ENCODE measurements around the gene PATZ1. TPM values are rescaled to one million over a fixed set of nuclear protein-coding genes. Genes with fewer than 3 reads are reported as not detected.

PATZ1 gene
- total RNA-seq, 1 experiment from 2014 or later = 18.6 TPM

GRCh38 chr22:31354515-31354914 is 8.4 kb upstream of the PATZ1 start:
- no peak overlapping the region for H3K4me3 ChIP-seq (ENCODE audit: low read depth in 2 of 2, low read length in 2 of 2)
- no peaks in the 10 kb centered on the region for H3K27me3 ChIP-seq (ENCODE audit: control insufficient read depth, insufficient read depth, low read length)
- H3K36me3 ChIP-seq (ENCODE audit: control insufficient read depth, insufficient read depth, low read length) = no peaks in the 10 kb centered on the region
- H3K4me1 ChIP-seq (ENCODE audit: control insufficient read depth, insufficient read depth, low read length) = no peaks in the 10 kb centered on the region
- DNase-seq (ENCODE audit: low read depth, low spot score) (no peak), ATAC-seq (no peak)
- POLR2A ChIA-PET = no interaction called here
- intact Hi-C loops (cut with micrococcal nuclease; ENCODE audit: unreplicated experiment) (no loop called here), in situ Hi-C loops (cut with HindIII; ENCODE audit: low pct_unique_long_range_greater_than_20kb, low sequenced_read_pairs) (no loop called here)
- no TSS peak for BruUV-seq (replicated peaks)
- CTCF ChIA-PET = no interaction called here
- H3K9me3 ChIP-seq (ENCODE audit: control insufficient read depth, insufficient read depth, low read depth, low read length) = no peaks in the 10 kb centered on the region
- TF ChIP-seq TCF7L2 (IDR thresholded peaks at IDR 0.05; ENCODE audit: low read depth, low read length) = no peak
- no peak for TF ChIP-seq CTCF (IDR thresholded peaks at IDR 0.05)
- no peak for TF ChIP-seq POLR2AphosphoS5 (IDR thresholded peaks at IDR 0.05; ENCODE audit: low read depth, low read length)
- TF ChIP-seq SIN3A (IDR thresholded peaks at IDR 0.05; ENCODE audit: borderline replicate concordance, insufficient read depth, low read depth, low read length) = no peak
- no peak for TF ChIP-seq REST (IDR thresholded peaks at IDR 0.05; ENCODE audit: insufficient read depth in 1 of 2, low read depth in 2 of 2, low read length in 1 of 2)
- no peak overlapping the region for H3K27ac ChIP-seq (ENCODE audit: low read length)

- H3K27me3 ChIP-seq (ENCODE audit: control insufficient read depth, insufficient read depth, low read length) = no peaks in the 10 kb centered on the region
- no peaks in the 10 kb centered on the region for H3K36me3 ChIP-seq (ENCODE audit: control insufficient read depth, insufficient read depth, low read length)
- BruUV-seq (replicated peaks) = no TSS peak
- H3K4me1 ChIP-seq (ENCODE audit: control insufficient read depth, insufficient read depth, low read length) = peaks cover 4% of the 10 kb centered on the region
- no peaks in the 10 kb centered on the region for H3K9me3 ChIP-seq (ENCODE audit: control insufficient read depth, insufficient read depth, low read depth, low read length)
- no peak overlapping the region for H3K4me3 ChIP-seq (ENCODE audit: low read depth in 2 of 2, low read length in 2 of 2)
- intact Hi-C loops (cut with micrococcal nuclease; ENCODE audit: unreplicated experiment) (no loop called here), in situ Hi-C loops (cut with HindIII; ENCODE audit: low pct_unique_long_range_greater_than_20kb, low sequenced_read_pairs) (no loop called here)
- ChIA-PET POLR2A (no interaction called here), CTCF (no interaction called here)
- DNase-seq (ENCODE audit: low read depth, low spot score) (no peak), ATAC-seq (no peak)
- no peak overlapping the region for H3K27ac ChIP-seq (ENCODE audit: low read length)
- TF ChIP-seq CTCF (IDR thresholded peaks at IDR 0.05) (no peak), TCF7L2 (IDR thresholded peaks at IDR 0.05; ENCODE audit: low read depth, low read length) (no peak), POLR2AphosphoS5 (IDR thresholded peaks at IDR 0.05; ENCODE audit: low read depth, low read length) (no peak), REST (IDR thresholded peaks at IDR 0.05; ENCODE audit: insufficient read depth in 1 of 2, low read depth in 2 of 2, low read length in 1 of 2) (no peak), SIN3A (IDR thresholded peaks at IDR 0.05; ENCODE audit: borderline replicate concordance, insufficient read depth, low read depth, low read length) (no peak)
Measured at GRCh38 chr22:31350410-31350863, 4.3 kb upstream of the PATZ1 start.

Measured in Panc1 (cell line).